ENCODE results near the gene ARHGEF37.

Gene ARHGEF37

DNA sequence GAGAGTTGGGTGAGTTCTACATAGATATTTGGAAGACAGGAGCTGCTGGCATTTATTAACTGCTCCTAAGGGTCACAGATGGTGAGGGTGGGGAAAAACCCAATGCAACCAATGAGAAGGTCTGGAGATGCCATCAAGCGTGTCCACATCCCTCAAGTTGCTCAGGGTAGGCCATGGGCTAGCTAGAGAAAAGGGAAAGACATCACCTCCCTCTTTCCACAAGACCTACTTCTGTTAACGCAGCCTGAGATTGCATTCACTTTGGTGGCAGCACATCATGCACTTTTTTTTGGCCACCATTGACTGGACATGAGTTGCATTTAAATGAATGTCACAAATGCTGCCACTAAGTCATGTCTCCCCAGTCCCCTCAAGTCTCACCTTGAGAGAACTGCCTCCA is 71.4 kb downstream of the ARHGEF37 start:
- no peak overlapping the region for H2AFZ ChIP-seq (ENCODE audit: low read length)
- no peak overlapping the region for H3K9ac ChIP-seq (ENCODE audit: low read depth, low read length, poor library complexity, severe bottlenecking)
- H3K9me3 ChIP-seq (ENCODE audit: insufficient read depth, low read depth, low read length): no peaks in the 10 kb centered on the region
- no peaks in the 10 kb centered on the region for H3K4me1 ChIP-seq (ENCODE audit: insufficient read depth, low read length, poor library complexity, severe bottlenecking)
- H3F3A ChIP-seq (ENCODE audit: low read depth): 0 out of 2 replicates have a peak, but pooled peaks cover 4% of the 10 kb centered on the region
- H3K27me3 ChIP-seq (ENCODE audit: insufficient read depth, low read length, poor library complexity, severe bottlenecking): no peaks in the 10 kb centered on the region
- no peaks in the 10 kb centered on the region for H3K79me2 ChIP-seq (ENCODE audit: insufficient read depth, low read length)
- H3K4me3 ChIP-seq (ENCODE audit: low read length, poor library complexity, severe bottlenecking): no peak overlapping the region
- TF ChIP-seq, protein P1, sequence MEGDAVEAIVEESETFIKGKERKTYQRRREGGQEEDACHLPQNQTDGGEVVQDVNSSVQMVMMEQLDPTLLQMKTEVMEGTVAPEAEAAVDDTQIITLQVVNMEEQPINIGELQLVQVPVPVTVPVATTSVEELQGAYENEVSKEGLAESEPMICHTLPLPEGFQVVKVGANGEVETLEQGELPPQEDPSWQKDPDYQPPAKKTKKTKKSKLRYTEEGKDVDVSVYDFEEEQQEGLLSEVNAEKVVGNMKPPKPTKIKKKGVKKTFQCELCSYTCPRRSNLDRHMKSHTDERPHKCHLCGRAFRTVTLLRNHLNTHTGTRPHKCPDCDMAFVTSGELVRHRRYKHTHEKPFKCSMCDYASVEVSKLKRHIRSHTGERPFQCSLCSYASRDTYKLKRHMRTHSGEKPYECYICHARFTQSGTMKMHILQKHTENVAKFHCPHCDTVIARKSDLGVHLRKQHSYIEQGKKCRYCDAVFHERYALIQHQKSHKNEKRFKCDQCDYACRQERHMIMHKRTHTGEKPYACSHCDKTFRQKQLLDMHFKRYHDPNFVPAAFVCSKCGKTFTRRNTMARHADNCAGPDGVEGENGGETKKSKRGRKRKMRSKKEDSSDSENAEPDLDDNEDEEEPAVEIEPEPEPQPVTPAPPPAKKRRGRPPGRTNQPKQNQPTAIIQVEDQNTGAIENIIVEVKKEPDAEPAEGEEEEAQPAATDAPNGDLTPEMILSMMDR (conservative IDR thresholded peaks at IDR 0.05; ENCODE audit: low read length): no peak
- no peak for TF ChIP-seq EZH2phosphoT487 (IDR thresholded peaks at IDR 0.05; ENCODE audit: borderline replicate concordance)
- H3K36me3 ChIP-seq (ENCODE audit: insufficient read depth, low read length): no peaks in the 10 kb centered on the region
- H4K20me1 ChIP-seq (ENCODE audit: insufficient read depth, low read length, poor library complexity, severe bottlenecking): no peaks in the 10 kb centered on the region
- H3K9me2 ChIP-seq (replicated peaks; ENCODE audit: low read depth, low read length): no peaks in the 10 kb centered on the region
- H3K4me2 ChIP-seq (ENCODE audit: low read depth, low read length, poor library complexity, severe bottlenecking): no peak overlapping the region

DNA sequence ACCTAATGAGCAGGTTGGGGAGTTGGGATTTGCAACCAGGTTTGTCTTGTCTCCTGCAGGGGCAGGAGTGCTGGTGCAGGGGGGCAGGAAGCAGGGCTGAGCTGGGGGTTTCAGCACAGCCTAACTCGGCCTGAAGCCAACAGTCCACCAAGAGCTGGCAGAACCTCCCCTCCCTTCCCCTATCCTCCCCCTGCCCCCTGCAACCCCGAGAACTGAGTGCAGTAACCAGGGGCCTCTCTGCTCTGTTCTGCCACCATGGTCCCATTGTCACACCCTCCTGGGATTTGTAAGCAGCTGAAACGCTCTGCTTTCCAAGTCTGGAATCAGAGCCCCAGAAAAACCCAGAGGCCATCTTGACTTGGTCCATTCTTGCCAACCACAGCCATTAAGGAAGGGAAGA is 72.9 kb downstream of the ARHGEF37 start:
- peak overlapping the region; percentile 57 for H2AFZ ChIP-seq (ENCODE audit: low read length)
- H4K20me1 ChIP-seq (ENCODE audit: insufficient read depth, low read length, poor library complexity, severe bottlenecking): no peaks in the 10 kb centered on the region
- H3K9ac ChIP-seq (ENCODE audit: low read depth, low read length, poor library complexity, severe bottlenecking): no peak overlapping the region
- no peaks in the 10 kb centered on the region for H3K4me1 ChIP-seq (ENCODE audit: insufficient read depth, low read length, poor library complexity, severe bottlenecking)
- no peaks in the 10 kb centered on the region for H3K27me3 ChIP-seq (ENCODE audit: insufficient read depth, low read length, poor library complexity, severe bottlenecking)
- H3K4me2 ChIP-seq (ENCODE audit: low read depth, low read length, poor library complexity, severe bottlenecking): no peak overlapping the region
- H3K9me3 ChIP-seq (ENCODE audit: insufficient read depth, low read depth, low read length): no peaks in the 10 kb centered on the region
- 0 out of 2 replicates have a peak, but pooled peaks cover 4% of the 10 kb centered on the region for H3F3A ChIP-seq (ENCODE audit: low read depth)
- no peaks in the 10 kb centered on the region for H3K79me2 ChIP-seq (ENCODE audit: insufficient read depth, low read length)
- H3K9me2 ChIP-seq (replicated peaks; ENCODE audit: low read depth, low read length): no peaks in the 10 kb centered on the region
- no peak overlapping the region for H3K4me3 ChIP-seq (ENCODE audit: low read length, poor library complexity, severe bottlenecking)
- H3K36me3 ChIP-seq (ENCODE audit: insufficient read depth, low read length): no peaks in the 10 kb centered on the region
- no peak for TF ChIP-seq EZH2phosphoT487 (IDR thresholded peaks at IDR 0.05; ENCODE audit: borderline replicate concordance)
- TF ChIP-seq, protein P1 (conservative IDR thresholded peaks at IDR 0.05; ENCODE audit: low read length): no peak

DNA sequence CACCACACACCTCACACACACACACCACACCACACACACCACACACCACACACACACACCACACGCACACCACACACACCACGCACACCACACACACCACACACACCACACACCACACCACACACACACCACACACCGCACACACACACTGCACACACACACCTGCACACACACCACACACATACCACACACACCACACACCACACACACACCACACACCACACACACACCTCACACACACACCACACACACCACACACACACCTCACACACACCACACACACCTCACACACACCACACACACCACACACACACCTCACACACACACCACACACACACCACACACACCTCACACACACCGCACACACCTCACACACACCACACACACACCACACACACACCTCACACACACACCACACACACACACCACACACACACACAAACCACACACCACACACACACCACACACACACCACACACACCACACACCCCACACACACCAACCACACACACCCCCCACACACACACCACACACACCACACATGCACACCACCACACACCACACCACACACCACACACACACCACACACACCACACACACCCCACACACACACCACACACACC is 73.7 kb downstream of the ARHGEF37 start:
- Histone ChIP-seq H3K27me3 (ENCODE audit: insufficient read depth, low read length, poor library complexity, severe bottlenecking) (no peaks in the 10 kb centered on the region), H4K20me1 (ENCODE audit: insufficient read depth, low read length, poor library complexity, severe bottlenecking) (no peaks in the 10 kb centered on the region), H3K36me3 (ENCODE audit: insufficient read depth, low read length) (no peaks in the 10 kb centered on the region), H3K4me1 (ENCODE audit: insufficient read depth, low read length, poor library complexity, severe bottlenecking) (no peaks in the 10 kb centered on the region), H3K9me3 (ENCODE audit: insufficient read depth, low read depth, low read length) (no peaks in the 10 kb centered on the region), H2AFZ (ENCODE audit: low read length) (no peak overlapping the region), H3K9ac (ENCODE audit: low read depth, low read length, poor library complexity, severe bottlenecking) (no peak overlapping the region), H3F3A (ENCODE audit: low read depth) (0 out of 2 replicates have a peak, but pooled peaks cover 4% of the 10 kb centered on the region), H3K4me3 (ENCODE audit: low read length, poor library complexity, severe bottlenecking) (no peak overlapping the region), H3K9me2 (replicated peaks; ENCODE audit: low read depth, low read length) (no peaks in the 10 kb centered on the region), H3K4me2 (ENCODE audit: low read depth, low read length, poor library complexity, severe bottlenecking) (no peak overlapping the region), H3K79me2 (ENCODE audit: insufficient read depth, low read length) (no peaks in the 10 kb centered on the region)
- TF ChIP-seq, protein P1 (conservative IDR thresholded peaks at IDR 0.05; ENCODE audit: low read length): no peak
- no peak for TF ChIP-seq EZH2phosphoT487 (IDR thresholded peaks at IDR 0.05; ENCODE audit: borderline replicate concordance)

Measured in Loucy (cell line).